ENCODE data around the gene NOL12.

DNA sequence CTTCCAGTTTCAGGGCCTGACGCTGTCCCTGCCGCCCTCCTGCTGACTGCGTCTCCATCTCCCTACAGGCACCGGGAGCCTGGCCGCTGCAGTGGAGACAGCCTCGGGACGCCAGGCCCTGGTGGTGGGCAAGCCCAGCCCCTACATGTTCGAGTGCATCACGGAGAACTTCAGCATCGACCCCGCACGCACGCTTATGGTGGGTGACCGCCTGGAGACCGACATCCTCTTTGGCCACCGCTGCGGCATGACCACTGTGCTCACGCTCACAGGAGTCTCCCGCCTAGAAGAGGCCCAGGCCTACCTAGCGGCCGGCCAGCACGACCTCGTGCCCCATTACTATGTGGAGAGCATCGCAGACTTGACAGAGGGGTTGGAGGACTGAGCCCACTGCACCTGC lies 20.7 kb upstream of the NOL12 start:
- TF ChIP-seq, protein P1, sequence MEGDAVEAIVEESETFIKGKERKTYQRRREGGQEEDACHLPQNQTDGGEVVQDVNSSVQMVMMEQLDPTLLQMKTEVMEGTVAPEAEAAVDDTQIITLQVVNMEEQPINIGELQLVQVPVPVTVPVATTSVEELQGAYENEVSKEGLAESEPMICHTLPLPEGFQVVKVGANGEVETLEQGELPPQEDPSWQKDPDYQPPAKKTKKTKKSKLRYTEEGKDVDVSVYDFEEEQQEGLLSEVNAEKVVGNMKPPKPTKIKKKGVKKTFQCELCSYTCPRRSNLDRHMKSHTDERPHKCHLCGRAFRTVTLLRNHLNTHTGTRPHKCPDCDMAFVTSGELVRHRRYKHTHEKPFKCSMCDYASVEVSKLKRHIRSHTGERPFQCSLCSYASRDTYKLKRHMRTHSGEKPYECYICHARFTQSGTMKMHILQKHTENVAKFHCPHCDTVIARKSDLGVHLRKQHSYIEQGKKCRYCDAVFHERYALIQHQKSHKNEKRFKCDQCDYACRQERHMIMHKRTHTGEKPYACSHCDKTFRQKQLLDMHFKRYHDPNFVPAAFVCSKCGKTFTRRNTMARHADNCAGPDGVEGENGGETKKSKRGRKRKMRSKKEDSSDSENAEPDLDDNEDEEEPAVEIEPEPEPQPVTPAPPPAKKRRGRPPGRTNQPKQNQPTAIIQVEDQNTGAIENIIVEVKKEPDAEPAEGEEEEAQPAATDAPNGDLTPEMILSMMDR (conservative IDR thresholded peaks at IDR 0.05; ENCODE audit: low read depth, low read length) = no peak
- TF ChIP-seq EZH2 (IDR thresholded peaks at IDR 0.05; ENCODE audit: low read length, unreplicated experiment) = no peak
- TF ChIP-seq EZH2phosphoT487 (IDR thresholded peaks at IDR 0.05; ENCODE audit: borderline replicate concordance, low read length) = no peak

Data from PC-3 (cell line).